HFFc6 (cell line): ENCODE results near the gene FGF14. TPM values are rescaled to one million over a fixed set of nuclear protein-coding genes. Genes with fewer than 3 reads are reported as not detected.

Experiments
- DNase-seq: peaks from one replicate; pipeline ENCODE4 v3.0.0-alpha.2; 2018
- H3K27ac Mint-ChIP-seq: 2 replicates; pipeline ENCODE4 v1.8.0; 2020; ENCODE audit warnings: mild to moderate bottlenecking, mixed read lengths
- H3K27me3 Mint-ChIP-seq: 2 replicates; pipeline ENCODE4 v1.8.0; 2021; ENCODE audit warnings: mild to moderate bottlenecking, moderate library complexity, mixed read lengths; ENCODE audit not compliant: insufficient read depth
- H3K36me3 Mint-ChIP-seq: 2 replicates; pipeline ENCODE4 v1.8.0; 2021; ENCODE audit warnings: low read depth, mixed read lengths
- H3K4me1 Mint-ChIP-seq: 2 replicates; pipeline ENCODE4 v1.8.0; 2020; ENCODE audit warnings: low read depth, mixed read lengths
- H3K4me3 Mint-ChIP-seq: 2 replicates; pipeline ENCODE4 v1.8.0; 2020; ENCODE audit warnings: mild to moderate bottlenecking, moderate library complexity, mixed read lengths
- H3K9me3 Mint-ChIP-seq: 2 replicates; pipeline ENCODE4 v1.8.0; 2020; ENCODE audit warnings: mild to moderate bottlenecking, mixed read lengths
- total RNA-seq, 6 experiments: library from RNA; stranded (reverse); fragmentation: NEBNext Ultra II Directional; extraction: Animal tissue kit (Norgen Biotek cat#: 25700); gene quantifications; 2 replicates in 1 of 6; 3 replicates in 5 of 6; pipeline ENCODE4 v1.2.3, GENCODE V29; 2021
- TF ChIP-seq, protein P1 (sequence below): fragments of 200-600 bp; sonication (generic); IDR thresholded peaks from 2 replicates; pipeline ENCODE4 v1.5.0; 2021; ENCODE audit warnings: antibody characterized with exemption, mild to moderate bottlenecking

Gene FGF14
- total RNA-seq, 6 experiments from 2014 or later = 0.02 to 0.03 TPM; not detected in 4

DNA sequence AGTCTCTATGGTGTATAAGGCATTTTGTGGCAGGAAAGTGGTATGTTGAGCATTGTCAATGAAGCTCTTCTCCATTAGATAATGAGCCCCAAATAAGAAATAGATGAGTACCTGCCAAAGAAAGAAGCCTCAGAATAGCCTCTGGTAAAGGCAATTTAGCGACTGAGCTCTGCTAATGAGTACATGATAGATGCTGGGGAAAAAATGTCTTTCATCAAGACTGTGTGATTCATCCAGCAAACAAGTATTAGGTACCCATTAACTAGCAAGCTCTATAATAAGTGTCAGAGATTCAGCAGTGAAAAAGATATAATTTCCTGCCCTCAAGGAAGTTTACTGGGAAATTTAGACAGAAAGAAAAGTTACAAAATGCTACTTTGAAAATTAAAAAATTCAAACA, 654.8 kb downstream of the FGF14 start:
- TF ChIP-seq, protein P1, sequence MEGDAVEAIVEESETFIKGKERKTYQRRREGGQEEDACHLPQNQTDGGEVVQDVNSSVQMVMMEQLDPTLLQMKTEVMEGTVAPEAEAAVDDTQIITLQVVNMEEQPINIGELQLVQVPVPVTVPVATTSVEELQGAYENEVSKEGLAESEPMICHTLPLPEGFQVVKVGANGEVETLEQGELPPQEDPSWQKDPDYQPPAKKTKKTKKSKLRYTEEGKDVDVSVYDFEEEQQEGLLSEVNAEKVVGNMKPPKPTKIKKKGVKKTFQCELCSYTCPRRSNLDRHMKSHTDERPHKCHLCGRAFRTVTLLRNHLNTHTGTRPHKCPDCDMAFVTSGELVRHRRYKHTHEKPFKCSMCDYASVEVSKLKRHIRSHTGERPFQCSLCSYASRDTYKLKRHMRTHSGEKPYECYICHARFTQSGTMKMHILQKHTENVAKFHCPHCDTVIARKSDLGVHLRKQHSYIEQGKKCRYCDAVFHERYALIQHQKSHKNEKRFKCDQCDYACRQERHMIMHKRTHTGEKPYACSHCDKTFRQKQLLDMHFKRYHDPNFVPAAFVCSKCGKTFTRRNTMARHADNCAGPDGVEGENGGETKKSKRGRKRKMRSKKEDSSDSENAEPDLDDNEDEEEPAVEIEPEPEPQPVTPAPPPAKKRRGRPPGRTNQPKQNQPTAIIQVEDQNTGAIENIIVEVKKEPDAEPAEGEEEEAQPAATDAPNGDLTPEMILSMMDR = no peak
- Mint-ChIP-seq H3K36me3 (no peaks in the 10 kb centered on the region), H3K4me3 (no peak overlapping the region), H3K9me3 (no peaks in the 10 kb centered on the region), H3K4me1 (peaks cover 19% of the 10 kb centered on the region), H3K27me3 (no peaks in the 10 kb centered on the region), H3K27ac (no peak overlapping the region)
- no peak for DNase-seq

DNA sequence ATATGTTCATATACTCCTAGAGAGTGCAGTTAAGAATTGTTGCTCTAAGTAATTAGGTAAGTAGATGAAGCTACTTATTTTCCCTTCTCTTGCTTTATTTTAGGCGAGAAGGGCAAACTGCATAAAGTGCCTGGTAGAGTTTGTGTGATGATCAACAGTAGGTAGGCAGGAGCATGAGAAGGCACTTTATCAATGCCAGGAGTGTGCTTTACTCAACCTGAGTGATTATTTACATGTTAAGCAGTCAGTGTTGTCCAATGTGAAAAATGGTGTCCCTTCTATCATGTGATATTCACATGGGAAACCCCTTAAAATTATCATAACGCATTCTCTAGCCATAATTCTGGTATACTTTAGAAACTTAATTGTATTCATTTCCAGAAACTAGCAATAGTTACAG, 655.3 kb downstream of the FGF14 start:
- TF ChIP-seq, protein P1 = no peak
- Mint-ChIP-seq H3K36me3 (no peaks in the 10 kb centered on the region), H3K4me1 (peaks cover 14% of the 10 kb centered on the region), H3K9me3 (no peaks in the 10 kb centered on the region), H3K27me3 (no peaks in the 10 kb centered on the region), H3K27ac (no peak overlapping the region), H3K4me3 (no peak overlapping the region)
- DNase-seq = no peak

DNA sequence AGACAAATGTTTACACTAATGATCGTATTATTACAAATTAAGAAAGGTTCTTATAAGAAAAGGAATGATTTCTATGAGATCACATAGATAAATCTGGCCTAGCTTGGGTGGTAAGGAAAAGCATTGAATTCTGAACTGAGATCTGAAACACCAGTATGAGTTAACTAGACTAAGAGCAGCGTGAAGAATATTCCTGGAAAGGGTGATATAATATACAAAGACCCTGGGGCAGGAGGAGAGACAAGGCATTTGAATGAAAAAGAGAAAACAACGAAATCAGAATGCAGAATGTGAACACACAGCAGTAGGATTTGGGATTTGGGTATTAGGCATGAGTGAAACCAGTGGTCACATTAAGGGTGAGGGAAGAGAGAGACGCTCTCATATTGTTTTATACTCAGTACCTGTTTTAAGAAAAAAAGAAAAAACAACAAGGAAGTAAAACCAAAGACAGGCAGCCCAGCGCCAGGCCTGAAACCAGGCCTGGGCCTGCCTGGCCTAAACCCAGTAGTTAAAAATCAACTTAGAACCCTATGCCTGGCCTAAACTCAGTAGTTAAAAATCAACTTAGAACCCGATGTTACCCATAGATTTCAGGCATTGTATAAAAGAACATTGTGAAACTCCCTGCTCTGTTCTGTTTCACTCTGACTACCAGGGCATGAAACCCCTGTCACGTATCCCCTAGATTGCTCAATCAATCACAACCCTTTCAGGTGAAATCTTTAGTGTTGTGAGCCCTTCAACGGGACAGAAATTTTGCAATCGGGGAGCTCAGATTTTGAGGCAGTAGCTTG, 662.3 kb downstream of the FGF14 start:
- no peaks in the 10 kb centered on the region for H3K36me3 Mint-ChIP-seq
- H3K4me3 Mint-ChIP-seq = no peak overlapping the region
- TF ChIP-seq, protein P1 = no peak
- H3K9me3 Mint-ChIP-seq = no peaks in the 10 kb centered on the region
- no peak for DNase-seq
- H3K27me3 Mint-ChIP-seq = peaks cover 1% of the 10 kb centered on the region; the same call in 1 of the 2 replicates
- no peaks in the 10 kb centered on the region for H3K4me1 Mint-ChIP-seq
- H3K27ac Mint-ChIP-seq = no peak overlapping the region

DNA sequence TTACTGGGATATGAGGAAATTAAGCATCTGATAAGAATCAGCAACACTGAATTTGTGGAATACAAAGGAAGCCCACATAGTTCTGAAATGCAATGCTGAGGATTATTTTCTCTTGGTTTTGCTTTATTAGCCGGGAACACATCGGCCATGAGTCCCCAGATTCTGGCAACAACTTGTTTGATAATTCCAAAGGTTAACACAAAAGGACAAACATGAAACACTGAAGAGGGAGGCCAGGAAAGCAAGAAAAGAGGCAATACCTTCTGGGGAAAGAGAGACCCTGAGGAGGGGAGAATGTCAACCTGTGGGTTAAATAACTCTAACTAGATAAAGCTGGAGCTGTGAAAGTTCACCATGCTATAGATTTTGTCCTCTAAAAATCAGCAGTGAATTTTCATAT, 663.5 kb downstream of the FGF14 start:
- TF ChIP-seq, protein P1 = no peak
- Mint-ChIP-seq H3K4me3 (no peak overlapping the region), H3K27ac (no peak overlapping the region), H3K27me3 (peaks cover 1% of the 10 kb centered on the region; the same call in 1 of the 2 replicates), H3K36me3 (no peaks in the 10 kb centered on the region), H3K4me1 (no peaks in the 10 kb centered on the region), H3K9me3 (no peaks in the 10 kb centered on the region)
- DNase-seq = no peak

DNA sequence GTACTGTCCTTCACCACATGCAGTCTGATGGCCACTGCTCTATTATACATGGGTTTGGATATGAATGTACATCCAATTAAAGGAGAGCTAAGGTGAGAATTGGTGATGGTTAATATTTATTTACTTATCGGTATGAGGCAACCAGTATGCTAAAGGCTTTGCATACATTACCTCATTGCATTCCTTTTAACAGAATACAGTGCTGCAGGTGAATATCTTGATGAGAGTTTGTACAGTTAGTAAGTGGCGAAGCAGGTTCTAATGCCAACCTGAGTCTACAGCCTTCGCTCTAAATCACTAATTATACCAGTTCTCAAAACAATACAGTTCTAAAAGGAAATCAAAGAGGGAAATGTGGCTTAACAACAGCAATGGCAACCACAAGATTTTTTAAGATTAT, 665.3 kb downstream of the FGF14 start:
- H3K27ac Mint-ChIP-seq = no peak overlapping the region
- H3K4me1 Mint-ChIP-seq = no peaks in the 10 kb centered on the region; the same call in 1 of the 2 replicates
- TF ChIP-seq, protein P1 = no peak
- H3K4me3 Mint-ChIP-seq = no peak overlapping the region
- no peak for DNase-seq
- H3K36me3 Mint-ChIP-seq = no peaks in the 10 kb centered on the region
- H3K9me3 Mint-ChIP-seq = no peaks in the 10 kb centered on the region
- H3K27me3 Mint-ChIP-seq = peaks cover 1% of the 10 kb centered on the region; the same call in 1 of the 2 replicates
